MCF 10A (cell line): ENCODE measurements around the gene PTPRM. TPM values are rescaled to one million over a fixed set of nuclear protein-coding genes. Genes with fewer than 3 reads are reported as not detected.
A peak's percentile ranks its signal among the peaks of the same experiment; 100 is the strongest.

Source experiments
- BruUV-seq: library from RNA; stranded (reverse); fragments of 400-500 nt; replicated peaks from 2 replicates; lab custom pipeline; 2021; lab: Mats Ljungman, UMichigan
- CTCF ChIA-PET: fragments of 300-600 bp; sonication (Branson Sonifier 250); formaldehyde crosslinking; extraction: SDS; loops from one replicate; lab custom pipeline; 2021; ENCODE audit warnings: antibody characterized with exemption, inconsistent platforms; lab: Yijun Ruan, JAX
- POLR2A ChIA-PET: fragments of 300-600, 350-650 bp; sonication (Branson Sonifier 250); formaldehyde crosslinking; extraction: SDS; loops from one replicate; lab custom pipeline; 2020; ENCODE audit warnings: antibody characterized with exemption, inconsistent platforms; lab: Yijun Ruan, JAX
- DNase-seq: peaks from one replicate; pipeline ENCODE4 v3.0.0-alpha.2; 2018; ENCODE audit not compliant: unreplicated experiment
- H3K27ac Mint-ChIP-seq: one replicate; pipeline ENCODE4 v1.8.0; 2022; ENCODE audit warnings: mild to moderate bottlenecking, low read depth, mixed read lengths; ENCODE audit not compliant: unreplicated experiment
- H3K27me3 Mint-ChIP-seq: one replicate; pipeline ENCODE4 v1.8.0; 2022; ENCODE audit warnings: mixed read lengths; ENCODE audit not compliant: insufficient read depth, unreplicated experiment
- H3K36me3 Mint-ChIP-seq: one replicate; pipeline ENCODE4 v1.8.0; 2022; ENCODE audit warnings: mild to moderate bottlenecking, moderate library complexity, mixed read lengths; ENCODE audit not compliant: insufficient read depth, unreplicated experiment
- H3K4me1 Mint-ChIP-seq: one replicate; pipeline ENCODE4 v1.8.0; 2022; ENCODE audit warnings: mixed read lengths; ENCODE audit not compliant: insufficient read depth, unreplicated experiment
- H3K4me3 Mint-ChIP-seq: one replicate; pipeline ENCODE4 v1.8.0; 2022; ENCODE audit warnings: mild to moderate bottlenecking, moderate library complexity, mixed read lengths; ENCODE audit not compliant: unreplicated experiment
- H3K9me3 Mint-ChIP-seq: one replicate; pipeline ENCODE4 v1.8.0; 2022; ENCODE audit warnings: mixed read lengths; ENCODE audit not compliant: unreplicated experiment
- intact Hi-C: fragments of 100-400 bp; cut with micrococcal nuclease; formaldehyde crosslinking; loops from 2 replicates; pipeline ENCODE4 v1.14.1; 2022
- total RNA-seq: library from RNA; stranded (reverse); gene quantifications from 2 replicates; pipeline ENCODE4 v1.2.3, GENCODE V29; 2022
- TF ChIP-seq, protein P1 (sequence below): fragments of 200-600 bp; IDR thresholded peaks from one replicate; pipeline ENCODE4 v1.8.0; 2022; ENCODE audit warnings: antibody characterized with exemption, mild to moderate bottlenecking; ENCODE audit not compliant: unreplicated experiment

Gene PTPRM
- total RNA-seq, 1 experiment from 2014 or later, result 82.8 TPM

DNA sequence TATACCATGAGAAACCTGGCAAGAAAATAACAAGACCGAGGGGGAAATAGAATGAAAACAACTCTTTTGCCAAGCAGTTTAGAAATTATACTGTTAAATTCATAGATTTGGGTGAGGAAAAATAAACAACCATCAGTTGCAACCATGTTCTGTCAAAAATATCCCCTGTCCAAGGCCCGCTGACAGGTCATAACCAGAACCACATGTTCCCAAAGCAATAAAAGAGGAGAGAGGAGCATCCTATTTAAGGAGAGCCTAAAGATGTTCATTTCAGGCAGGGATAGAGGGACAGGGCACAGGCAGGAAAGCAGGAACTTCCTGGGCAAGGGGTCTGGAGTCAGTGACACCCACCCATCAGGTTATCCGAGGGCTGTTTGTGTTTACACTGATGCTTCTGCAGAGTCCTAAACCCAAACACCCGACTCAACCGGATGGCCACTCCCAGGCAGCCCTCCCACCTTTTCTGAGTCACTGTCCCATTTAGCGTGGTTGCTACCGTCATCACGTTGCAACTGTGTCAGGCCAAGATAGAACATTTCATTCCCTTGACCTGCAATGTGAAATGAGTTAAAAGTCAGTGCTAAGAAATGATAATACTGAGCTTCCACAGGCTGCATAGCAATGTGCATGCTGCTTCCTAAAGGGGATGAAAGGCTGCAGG, 573.9 kb downstream of the PTPRM start:
- intact Hi-C loops, result no loop called here
- peaks cover 28% of the 10 kb centered on the region for H3K4me1 Mint-ChIP-seq
- H3K27me3 Mint-ChIP-seq, result no peaks in the 10 kb centered on the region
- H3K27ac Mint-ChIP-seq, result peak overlapping the region; percentile 64
- H3K9me3 Mint-ChIP-seq, result peaks cover 8% of the 10 kb centered on the region
- TF ChIP-seq, protein P1, sequence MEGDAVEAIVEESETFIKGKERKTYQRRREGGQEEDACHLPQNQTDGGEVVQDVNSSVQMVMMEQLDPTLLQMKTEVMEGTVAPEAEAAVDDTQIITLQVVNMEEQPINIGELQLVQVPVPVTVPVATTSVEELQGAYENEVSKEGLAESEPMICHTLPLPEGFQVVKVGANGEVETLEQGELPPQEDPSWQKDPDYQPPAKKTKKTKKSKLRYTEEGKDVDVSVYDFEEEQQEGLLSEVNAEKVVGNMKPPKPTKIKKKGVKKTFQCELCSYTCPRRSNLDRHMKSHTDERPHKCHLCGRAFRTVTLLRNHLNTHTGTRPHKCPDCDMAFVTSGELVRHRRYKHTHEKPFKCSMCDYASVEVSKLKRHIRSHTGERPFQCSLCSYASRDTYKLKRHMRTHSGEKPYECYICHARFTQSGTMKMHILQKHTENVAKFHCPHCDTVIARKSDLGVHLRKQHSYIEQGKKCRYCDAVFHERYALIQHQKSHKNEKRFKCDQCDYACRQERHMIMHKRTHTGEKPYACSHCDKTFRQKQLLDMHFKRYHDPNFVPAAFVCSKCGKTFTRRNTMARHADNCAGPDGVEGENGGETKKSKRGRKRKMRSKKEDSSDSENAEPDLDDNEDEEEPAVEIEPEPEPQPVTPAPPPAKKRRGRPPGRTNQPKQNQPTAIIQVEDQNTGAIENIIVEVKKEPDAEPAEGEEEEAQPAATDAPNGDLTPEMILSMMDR, result no peak
- no peak overlapping the region for H3K4me3 Mint-ChIP-seq
- DNase-seq, result peak; percentile 72
- ChIA-PET CTCF (no interaction called here), POLR2A (no interaction called here)
- no TSS peak for BruUV-seq
- peaks cover 31% of the 10 kb centered on the region for H3K36me3 Mint-ChIP-seq

DNA sequence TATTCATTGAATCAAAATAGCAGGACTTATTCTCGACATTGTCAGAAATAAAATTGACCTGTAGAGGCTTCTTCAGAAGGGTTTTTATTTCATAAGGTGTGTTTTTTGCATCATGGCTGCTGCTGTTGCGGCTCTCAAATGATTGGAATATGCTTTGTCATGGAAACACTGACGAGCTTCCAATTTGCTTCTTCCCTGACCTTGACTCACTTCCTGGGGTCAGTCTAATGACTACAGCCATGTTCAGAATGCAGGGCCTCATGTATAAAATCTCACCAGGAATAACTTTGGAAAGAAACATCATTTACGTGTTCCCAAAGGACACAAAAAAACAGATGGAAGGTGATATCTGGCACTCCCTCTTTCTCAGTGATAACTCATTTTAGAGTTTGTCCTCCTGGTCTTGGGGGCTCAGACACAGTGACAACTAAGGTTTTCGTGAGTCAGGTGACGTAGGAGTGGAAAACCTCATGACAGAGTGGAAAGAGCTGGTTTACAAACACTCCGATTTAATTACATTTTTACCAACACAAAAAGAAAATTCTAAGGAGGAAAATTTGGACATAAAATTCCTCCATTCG, 575.1 kb downstream of the PTPRM start:
- intact Hi-C loops, result no loop called here
- peaks cover 28% of the 10 kb centered on the region for H3K4me1 Mint-ChIP-seq

GRCh38 chr18:8142932-8143331, 575.8 kb downstream of the PTPRM start:
- Mint-ChIP-seq H3K27ac (no peak overlapping the region), H3K36me3 (peaks cover 49% of the 10 kb centered on the region), H3K4me3 (no peak overlapping the region), H3K9me3 (peaks cover 8% of the 10 kb centered on the region), H3K27me3 (no peaks in the 10 kb centered on the region), H3K4me1 (peaks cover 28% of the 10 kb centered on the region)
- no peak for DNase-seq
- no TSS peak for BruUV-seq
- TF ChIP-seq, protein P1, result no peak
- POLR2A ChIA-PET, result interaction anchor here (0.6 kb wide), 1 partner anchor 120 kb away, joined by 3 read pairs; no protein-coding TSS in a partner anchor
- CTCF ChIA-PET, result interaction anchor here (0.6 kb wide), 1 partner anchor 45 kb away, joined by 3 read pairs; no protein-coding TSS in a partner anchor
- intact Hi-C loops, result no loop called here

More for the DNA sequence above, 575.1 kb downstream of the PTPRM start:
- Mint-ChIP-seq H3K9me3 (peaks cover 8% of the 10 kb centered on the region), H3K4me3 (no peak overlapping the region), H3K27me3 (no peaks in the 10 kb centered on the region), H3K36me3 (peaks cover 42% of the 10 kb centered on the region), H3K27ac (no peak overlapping the region)
- ChIA-PET POLR2A (no interaction called here), CTCF (no interaction called here)
- no TSS peak for BruUV-seq
- TF ChIP-seq, protein P1, result no peak
- DNase-seq, result no peak

GRCh38 chr18:8151181-8151580, 584.1 kb downstream of the PTPRM start:
- CTCF ChIA-PET, result interaction anchor here (1.1 kb wide), 1 partner anchor 115 kb away, joined by 3 read pairs; no protein-coding TSS in a partner anchor
- intact Hi-C loops, result no loop called here
- H3K27ac Mint-ChIP-seq, result no peak overlapping the region
- POLR2A ChIA-PET, result no interaction called here
- no TSS peak for BruUV-seq
- no peaks in the 10 kb centered on the region for H3K27me3 Mint-ChIP-seq
- peaks cover 7% of the 10 kb centered on the region for H3K9me3 Mint-ChIP-seq
- DNase-seq, result no peak
- TF ChIP-seq, protein P1, result no peak
- no peak overlapping the region for H3K4me3 Mint-ChIP-seq
- H3K4me1 Mint-ChIP-seq, result peaks cover 5% of the 10 kb centered on the region
- H3K36me3 Mint-ChIP-seq, result peaks cover 31% of the 10 kb centered on the region
